ENCODE measurements around the gene KCTD21. TPM values are rescaled to one million over a fixed set of nuclear protein-coding genes. Genes with fewer than 3 reads are reported as not detected.
"Not testable (repeated sequence)": the region's sequence is repeated elsewhere in the genome, so short reads cannot be mapped to it uniquely, and the experiment has no call there.

KCTD21 gene
- total RNA-seq, 1 donor from 2014 or later: 4.4 TPM

DNA sequence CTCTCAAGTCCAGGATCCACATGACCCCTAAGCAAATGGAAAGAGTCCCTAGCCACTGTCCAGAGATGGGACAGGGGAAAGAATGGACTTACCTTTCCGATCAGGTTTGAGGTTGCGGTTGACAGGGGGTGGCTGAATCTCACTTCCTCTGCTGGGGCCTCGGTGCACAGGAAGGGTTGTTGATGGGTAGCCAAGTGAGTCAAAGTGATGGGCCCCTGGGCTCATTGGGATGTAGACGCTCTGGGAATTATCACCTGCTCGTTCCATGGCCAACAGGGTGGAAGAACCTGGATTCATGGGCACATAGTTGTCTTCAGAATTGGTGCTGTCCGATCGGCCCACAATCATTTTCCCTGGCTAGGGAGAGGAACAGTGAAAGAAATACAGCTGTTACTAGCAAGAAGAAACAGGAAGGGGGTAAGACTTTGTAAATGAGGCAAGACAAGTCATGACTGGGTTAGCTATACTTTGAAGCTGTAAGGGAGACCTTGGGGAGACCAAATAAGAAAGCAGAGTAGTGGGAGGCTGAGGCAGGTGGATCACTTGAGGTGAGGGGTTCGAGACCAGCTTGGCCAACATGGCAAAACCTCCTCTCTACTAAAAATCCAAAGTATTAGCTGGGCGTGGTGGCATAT lies 35.0 kb upstream of the KCTD21 start:
- TF ChIP-seq, protein P1, sequence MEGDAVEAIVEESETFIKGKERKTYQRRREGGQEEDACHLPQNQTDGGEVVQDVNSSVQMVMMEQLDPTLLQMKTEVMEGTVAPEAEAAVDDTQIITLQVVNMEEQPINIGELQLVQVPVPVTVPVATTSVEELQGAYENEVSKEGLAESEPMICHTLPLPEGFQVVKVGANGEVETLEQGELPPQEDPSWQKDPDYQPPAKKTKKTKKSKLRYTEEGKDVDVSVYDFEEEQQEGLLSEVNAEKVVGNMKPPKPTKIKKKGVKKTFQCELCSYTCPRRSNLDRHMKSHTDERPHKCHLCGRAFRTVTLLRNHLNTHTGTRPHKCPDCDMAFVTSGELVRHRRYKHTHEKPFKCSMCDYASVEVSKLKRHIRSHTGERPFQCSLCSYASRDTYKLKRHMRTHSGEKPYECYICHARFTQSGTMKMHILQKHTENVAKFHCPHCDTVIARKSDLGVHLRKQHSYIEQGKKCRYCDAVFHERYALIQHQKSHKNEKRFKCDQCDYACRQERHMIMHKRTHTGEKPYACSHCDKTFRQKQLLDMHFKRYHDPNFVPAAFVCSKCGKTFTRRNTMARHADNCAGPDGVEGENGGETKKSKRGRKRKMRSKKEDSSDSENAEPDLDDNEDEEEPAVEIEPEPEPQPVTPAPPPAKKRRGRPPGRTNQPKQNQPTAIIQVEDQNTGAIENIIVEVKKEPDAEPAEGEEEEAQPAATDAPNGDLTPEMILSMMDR (conservative IDR thresholded peaks at IDR 0.05; ENCODE audit: low read depth, low read length): no peak
- H3K4me3 ChIP-seq (ENCODE audit: low read depth, low read length): no peak overlapping the region
- no peak for DNase-seq (ENCODE audit: low read depth)

DNA sequence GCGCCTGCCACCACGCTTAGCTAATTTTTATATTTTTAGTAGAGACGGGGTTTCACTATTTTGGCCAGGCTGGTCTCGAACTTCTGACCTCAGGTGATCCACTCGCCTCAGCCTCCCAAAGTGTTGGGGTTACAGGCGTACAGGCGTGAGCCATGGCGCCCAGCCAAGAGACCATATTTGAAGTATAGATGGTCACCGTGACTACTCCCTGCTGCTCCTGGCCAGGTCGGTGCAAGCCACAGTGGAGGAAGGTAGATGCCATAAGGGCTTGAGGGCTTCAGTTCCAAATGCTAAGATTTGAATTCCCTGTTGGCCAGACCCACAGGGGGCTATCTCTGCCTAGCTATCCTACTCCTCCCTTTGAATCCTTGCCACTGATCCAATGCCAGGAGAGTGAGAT lies 34.3 kb upstream of the KCTD21 start:
- DNase-seq (ENCODE audit: low read depth); H3K4me3 ChIP-seq (ENCODE audit: low read depth, low read length): not testable (repeated sequence)

DNA sequence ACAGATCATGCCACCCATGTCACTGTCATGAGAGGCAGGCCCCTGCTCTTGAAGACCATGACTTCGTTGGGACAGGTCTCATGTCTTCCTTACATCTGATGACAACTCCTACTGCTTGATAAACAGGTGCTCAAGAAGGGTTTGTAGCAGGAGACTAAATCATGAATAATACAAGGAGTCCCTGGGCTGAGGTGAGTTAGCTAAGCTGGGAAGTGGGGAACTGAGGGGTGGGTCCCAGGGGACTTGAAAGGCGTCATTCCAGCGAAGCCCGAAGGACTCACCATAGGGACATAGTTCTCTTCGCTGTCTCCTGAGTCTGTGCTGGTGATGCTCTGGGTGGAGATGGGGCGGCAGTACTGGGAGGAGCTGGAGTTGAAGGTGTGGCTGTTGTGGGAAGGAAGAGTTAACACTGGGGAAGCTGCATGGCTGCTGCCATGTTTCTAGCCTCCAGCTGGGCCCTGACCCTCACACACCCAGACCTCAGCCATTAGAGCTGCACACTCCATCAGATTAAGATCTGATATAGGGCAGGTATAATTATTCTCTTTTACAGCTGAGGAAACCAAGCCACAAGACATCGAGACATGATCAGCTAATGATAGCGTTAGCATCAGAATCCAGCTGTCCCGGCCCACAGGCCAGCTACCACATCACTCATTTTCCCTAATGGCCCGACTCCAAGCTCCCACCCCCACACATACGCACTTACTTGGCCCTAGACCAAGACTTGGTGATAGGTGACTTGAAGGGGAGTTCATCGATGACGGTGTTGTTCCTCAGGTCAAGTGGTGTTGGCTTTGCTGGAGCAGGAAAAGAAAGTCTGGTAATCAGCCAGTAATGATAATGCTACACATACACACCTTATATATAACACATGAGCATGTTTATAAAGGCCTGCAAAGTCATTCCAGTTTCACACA lies 33.2 kb upstream of the KCTD21 start:
- DNase-seq (ENCODE audit: low read depth): no peak
- TF ChIP-seq, protein P1 (conservative IDR thresholded peaks at IDR 0.05; ENCODE audit: low read depth, low read length): no peak
- H3K4me3 ChIP-seq (ENCODE audit: low read depth, low read length): no peak overlapping the region

DNA sequence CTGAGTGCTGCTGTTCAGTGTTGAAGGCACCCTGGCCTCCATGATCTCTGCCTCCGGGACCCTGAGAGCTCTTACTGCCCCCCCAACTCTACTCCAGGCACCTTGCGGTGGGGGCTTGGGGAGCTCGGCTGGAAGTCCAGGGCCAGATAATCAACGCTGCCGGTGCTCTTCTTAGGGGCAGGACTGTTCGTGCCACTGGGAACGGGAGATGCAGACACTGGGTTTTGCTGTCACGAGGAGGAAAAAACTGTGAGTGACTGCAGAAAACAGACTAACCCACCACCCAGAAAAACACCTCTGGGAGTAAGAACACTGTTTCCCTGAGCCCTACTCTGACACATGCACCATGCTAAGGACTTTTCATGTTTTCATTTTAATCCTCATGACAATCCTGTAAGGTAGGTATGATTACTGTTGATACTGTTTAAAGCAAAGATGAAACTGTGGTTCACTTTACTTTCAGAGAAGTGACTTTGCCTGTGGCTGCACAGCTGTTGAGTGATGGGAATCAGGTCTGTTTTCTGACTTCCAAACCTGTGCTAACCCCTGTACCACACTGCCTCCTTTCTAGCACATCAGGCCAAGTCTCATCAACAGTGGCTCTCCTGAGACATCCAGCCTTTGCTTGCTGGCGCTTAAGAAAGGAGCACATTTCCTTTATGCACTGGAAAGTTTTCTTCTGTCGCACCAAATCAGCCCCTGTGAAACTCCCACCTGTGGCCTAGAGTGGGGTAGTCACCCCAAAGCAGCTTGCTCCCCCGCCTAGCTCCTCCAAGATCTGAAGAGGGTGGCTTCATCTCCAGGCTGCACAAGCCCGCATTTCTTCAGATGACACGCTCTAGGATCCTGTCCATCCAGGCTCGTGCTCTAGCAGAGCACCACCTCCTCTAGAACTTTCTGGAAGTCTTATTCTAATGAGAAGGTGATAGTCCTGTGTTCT lies 32.1 kb upstream of the KCTD21 start:
- TF ChIP-seq, protein P1 (conservative IDR thresholded peaks at IDR 0.05; ENCODE audit: low read depth, low read length): no peak
- no peak overlapping the region for H3K4me3 ChIP-seq (ENCODE audit: low read depth, low read length)
- no peak for DNase-seq (ENCODE audit: low read depth)

DNA sequence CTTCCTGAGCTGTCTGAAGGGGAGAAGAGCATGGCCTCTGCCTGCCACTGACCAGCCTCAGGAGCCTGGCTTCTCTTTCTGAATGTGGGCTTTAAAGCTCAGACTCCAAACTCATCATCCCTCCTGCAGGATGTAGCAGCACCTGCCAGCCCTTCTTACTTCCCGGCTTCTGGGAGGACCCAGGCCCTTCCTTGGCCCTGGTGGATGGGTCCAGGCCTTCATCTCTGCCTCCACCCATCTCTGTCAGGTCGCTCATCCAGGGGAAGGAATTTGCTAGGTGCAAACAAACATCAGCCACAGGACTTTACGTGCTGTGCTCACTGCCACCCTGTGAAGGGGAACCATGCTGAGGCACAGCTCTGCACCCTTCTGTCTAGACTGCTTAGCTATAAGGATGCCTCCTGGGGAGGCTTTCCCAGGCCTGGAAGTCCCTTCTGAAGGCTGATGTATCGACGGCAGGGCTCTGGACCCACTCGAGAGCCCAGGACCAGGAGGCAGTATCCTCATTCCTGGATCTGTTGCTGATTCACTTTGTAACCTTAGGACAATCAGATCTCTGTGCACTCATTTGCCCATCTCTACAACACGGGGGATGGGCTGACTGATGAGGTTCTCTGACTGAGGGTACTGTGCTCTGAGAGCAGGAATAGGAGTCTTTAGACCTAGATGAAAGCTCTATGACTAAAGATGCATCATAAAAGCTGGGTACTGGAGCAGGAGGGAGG lies 31.2 kb upstream of the KCTD21 start:
- H3K4me3 ChIP-seq (ENCODE audit: low read depth, low read length): no peak overlapping the region
- TF ChIP-seq, protein P1 (conservative IDR thresholded peaks at IDR 0.05; ENCODE audit: low read depth, low read length): no peak
- no peak for DNase-seq (ENCODE audit: low read depth)

DNA sequence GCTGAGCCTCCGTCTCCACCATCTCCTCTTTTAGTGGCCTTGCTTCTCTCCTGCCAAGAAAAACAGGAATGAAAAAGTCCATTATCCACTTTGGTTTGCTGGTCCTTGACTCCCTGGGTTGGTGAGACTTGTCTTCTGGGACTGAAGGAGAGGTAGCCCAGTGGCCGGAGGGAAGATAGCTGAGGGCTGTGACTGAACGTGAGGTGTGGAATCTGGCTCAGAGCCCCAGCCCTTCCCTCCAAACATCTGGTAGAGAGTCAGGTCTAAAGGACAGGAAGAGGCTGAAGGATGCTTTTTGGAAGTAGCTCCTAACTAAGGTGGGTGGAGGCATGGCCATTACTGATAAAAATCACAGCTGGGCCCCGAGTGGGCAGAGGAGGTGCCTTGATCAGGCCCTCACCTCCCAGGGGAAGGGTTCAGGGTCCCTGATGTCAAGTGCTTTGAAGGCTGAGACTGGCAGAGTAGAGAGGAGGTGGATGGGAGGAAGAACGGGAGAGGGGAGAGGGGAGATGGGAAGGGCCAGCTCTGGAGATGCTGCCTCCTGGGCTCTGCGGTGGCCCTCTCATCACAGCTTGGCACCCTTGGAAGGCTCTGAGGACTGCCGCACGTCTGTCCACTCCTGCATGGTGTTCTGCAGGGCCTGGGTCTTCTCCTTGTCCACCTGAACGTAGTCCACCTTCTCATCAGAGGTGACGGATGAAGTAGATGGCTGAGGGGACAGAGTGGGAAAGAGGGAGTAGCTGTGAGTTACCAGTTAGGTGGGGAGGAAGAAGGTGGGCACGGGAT lies 30.5 kb upstream of the KCTD21 start:
- TF ChIP-seq, protein P1 (conservative IDR thresholded peaks at IDR 0.05; ENCODE audit: low read depth, low read length): no peak

More for the DNA sequence above, 30.5 kb upstream of the KCTD21 start:
- no peak overlapping the region for H3K4me3 ChIP-seq (ENCODE audit: low read depth, low read length)
- no peak for DNase-seq (ENCODE audit: low read depth)

Measured in epithelial cell of proximal tubule (primary cell).